HG02588 (cell line): Measurements from ENCODE around the gene EFNA4.

ENCODE experiments used
- ATAC-seq: cut with Tn5 transposase; IDR thresholded peaks from one replicate; pipeline ENCODE4 v1.9.1; 2021; ENCODE audit warnings: mild to moderate bottlenecking, moderate library complexity; ENCODE audit not compliant: unreplicated experiment

The EFNA4 gene

GRCh38 chr1:155032886-155033285, 30.7 kb upstream of the EFNA4 start:
- ATAC-seq = no peak

GRCh38 chr1:155033524-155033923, 30.0 kb upstream of the EFNA4 start, which contains the start of the genes DCST1 and DCST2:
TSS of gene DCST1 (plus strand) at chr1:155033824. CDS start at chr1:155034037, 213 bp downstream.
TSS of gene DCST2 (minus strand) at chr1:155033781. CDS start at chr1:155033701, 80 bp downstream.
- no peak for ATAC-seq

DNA sequence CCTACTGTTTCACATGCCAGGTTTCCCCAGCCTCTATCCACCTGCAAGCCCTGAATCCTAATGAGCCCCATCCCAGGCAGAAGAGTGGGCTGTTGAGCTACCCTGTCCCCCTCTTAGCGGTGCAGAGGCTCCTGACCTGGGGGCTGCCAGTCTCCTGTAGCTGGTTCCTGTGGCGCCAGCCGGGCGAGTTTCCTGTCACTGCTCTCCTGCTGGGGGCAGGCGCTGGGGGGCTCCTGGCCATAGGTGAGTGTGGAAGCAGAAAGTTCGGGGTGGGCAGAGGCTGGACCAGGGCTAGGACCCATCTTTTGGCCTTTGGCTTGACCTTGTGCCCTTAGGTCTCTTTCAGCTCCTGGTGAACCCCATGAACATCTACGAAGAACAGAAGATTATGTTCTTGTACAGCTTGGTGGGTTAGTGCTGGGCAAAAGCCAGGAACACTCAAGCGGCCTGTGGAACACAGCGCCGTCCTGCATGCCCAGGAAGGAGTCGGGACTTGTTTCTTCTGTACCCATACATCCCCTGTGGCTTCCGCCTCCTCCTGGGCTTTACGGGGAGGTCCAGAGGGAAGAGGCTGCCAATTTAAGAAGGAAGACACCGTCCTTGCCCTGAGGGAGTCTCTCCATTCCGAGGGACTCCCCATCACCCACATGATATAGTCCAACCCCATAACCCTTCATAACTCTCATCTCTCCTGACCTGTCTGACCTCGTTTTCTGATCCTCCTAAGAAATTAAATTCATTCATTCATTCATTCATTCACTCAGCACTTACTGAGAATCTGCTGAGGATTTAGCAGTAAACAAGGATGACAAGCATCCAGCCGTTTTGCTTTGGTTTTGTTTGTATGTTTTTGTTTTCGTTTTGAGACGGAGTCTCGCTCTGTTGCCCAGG, 29.0 kb upstream of the EFNA4 start:
- no peak for ATAC-seq

- ATAC-seq = no peak
Measured at GRCh38 chr1:155035936-155036335, 27.6 kb upstream of the EFNA4 start.

GRCh38 chr1:155037043-155037442, 26.5 kb upstream of the EFNA4 start:
- ATAC-seq = no peak

- no peak for ATAC-seq
Measured at GRCh38 chr1:155037851-155038441, 25.6 kb upstream of the EFNA4 start.

DNA sequence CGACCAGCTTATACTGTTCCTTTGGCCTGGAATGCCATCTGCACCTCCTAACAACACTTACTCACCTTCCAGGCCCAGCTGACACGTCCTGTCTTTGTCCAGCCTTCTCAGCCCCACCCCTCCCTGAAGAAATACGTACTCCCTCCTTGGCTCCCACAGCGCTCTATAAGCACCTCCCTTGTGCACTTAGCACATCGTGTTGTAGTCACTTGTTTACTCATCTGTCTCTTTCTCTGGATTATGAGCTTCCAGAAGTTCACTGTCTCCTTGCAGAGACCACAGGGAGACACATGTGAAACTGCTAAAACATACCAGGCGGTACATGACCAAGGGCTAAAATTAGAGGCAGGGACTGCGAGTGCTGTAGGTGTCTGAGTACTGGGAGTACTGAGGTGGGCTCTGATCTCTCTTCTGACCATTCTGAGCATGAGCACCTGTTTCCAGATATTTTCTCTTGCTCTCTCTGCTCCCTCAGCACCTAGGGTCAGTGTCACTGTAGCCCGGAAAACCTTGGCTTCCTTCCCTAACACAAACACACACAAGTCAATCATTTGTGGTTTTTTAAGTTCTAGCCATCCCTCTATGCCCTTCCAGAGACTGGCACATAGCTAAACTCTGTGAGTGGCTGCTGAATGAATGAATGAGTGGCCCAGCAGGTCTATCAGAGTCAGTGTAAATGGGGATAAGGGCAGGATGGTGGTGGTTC, 24.8 kb upstream of the EFNA4 start:
- no peak for ATAC-seq

DNA sequence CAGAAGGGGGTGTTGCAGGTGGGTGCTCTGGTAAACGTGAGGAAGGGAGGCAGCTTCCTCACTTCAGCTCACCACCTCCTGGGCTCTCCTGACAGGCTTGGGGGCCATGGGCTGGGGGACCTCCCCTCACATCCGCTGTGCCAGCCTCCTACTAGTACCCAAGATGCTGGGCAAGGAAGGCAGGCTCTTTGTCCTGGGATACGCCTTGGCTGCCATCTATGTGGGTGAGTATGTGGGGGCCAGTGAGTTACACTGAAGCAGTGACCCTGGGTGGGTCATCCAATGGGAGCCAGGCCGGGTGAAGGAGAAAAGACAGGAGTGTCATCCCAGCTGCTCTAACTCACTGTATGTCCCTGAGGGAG, 24.3 kb upstream of the EFNA4 start:
- ATAC-seq = no peak

GRCh38 chr1:155040358-155041093, 23.0 kb upstream of the EFNA4 start:
- no peak for ATAC-seq

DNA sequence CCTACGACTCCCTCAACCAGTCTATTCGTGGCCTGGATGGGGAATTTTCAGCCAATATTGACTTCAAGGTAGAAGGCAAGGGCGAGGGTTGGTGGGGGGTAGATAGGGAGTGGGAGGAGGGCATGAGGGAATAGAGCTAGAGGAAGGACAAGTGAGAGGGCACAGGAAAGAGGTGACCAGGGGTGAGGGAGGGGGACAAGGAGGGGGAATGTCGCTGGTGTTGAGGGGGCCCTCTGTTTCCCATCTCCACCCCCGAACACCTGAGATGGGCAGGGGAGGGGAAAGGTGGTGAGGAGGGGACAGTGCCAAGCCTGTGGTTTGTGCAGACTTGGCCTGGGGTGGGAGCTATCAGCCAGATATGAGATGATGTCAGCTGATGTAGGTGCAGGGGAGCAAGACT, 20.8 kb upstream of the EFNA4 start:
- no peak for ATAC-seq

GRCh38 chr1:155043301-155043702, 20.2 kb upstream of the EFNA4 start:
- no peak for ATAC-seq

GRCh38 chr1:155043793-155044192, 19.7 kb upstream of the EFNA4 start:
- ATAC-seq = no peak

DNA sequence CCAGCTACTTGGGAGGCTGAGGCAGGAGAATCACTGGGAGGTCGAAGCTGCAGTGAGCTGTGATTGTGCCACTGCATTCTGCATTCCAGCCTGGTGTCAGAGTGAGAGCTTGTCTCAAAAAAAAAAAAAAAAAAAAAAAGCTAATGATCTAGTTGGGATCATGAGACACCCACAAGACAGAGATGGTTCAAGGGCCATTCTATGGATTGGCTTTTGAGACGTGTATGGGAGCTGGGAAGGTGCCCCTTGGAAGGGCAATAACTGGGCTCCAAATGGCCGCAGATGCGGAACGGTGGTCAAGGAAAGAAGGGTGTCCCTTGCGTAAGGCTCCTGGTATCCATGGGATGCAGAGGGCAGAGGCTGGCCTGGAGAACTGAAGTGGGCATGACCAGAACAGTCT, 19.2 kb upstream of the EFNA4 start:
- no peak for ATAC-seq

GRCh38 chr1:155044812-155045657, 18.5 kb upstream of the EFNA4 start:
- no peak for ATAC-seq

- no peak for ATAC-seq
Measured at GRCh38 chr1:155048449-155049334, 14.8 kb upstream of the EFNA4 start.

DNA sequence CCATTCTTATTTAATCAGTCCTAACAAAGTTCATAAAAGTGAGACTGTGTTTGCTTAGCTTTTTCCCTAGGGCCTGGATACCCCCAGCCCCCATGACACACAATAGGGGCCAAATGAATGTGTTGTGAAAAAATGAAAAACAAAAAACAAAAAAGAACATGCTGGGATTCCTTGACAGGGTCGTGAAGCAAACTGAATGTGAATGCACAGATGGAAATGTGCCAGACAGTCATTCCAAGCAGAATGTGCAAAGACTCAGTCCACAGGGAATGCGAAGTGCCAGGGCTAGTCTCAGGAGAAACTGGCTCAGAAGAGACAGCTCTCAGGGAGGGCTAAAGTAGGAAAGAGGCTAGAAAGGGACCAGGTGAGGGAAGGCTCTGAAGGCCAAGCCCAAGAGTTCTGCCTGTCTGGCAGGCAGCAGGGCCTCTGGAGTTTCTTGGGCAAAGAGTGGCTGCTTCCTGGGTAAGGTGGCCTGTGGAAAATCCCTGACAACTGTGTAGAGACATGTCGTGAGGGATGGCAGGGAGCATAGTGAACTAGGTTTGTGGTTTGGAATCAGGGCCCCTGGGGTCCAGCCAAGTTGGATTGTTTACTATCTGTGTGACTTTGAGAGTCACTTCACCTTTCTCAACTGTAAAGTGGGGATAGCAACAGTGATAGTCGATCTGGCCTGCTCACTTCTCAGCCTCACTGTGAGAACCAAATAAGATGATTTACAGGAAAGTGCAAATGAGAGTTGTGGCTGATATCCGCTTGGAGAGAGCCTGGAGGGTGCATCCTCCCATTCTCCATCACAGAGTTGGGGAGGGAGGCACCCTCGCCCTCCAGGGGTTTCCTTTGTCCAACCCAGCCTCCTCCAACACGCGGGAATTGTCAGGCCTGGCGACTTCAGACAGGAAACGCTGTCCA, 13.6 kb upstream of the EFNA4 start:
- no peak for ATAC-seq

DNA sequence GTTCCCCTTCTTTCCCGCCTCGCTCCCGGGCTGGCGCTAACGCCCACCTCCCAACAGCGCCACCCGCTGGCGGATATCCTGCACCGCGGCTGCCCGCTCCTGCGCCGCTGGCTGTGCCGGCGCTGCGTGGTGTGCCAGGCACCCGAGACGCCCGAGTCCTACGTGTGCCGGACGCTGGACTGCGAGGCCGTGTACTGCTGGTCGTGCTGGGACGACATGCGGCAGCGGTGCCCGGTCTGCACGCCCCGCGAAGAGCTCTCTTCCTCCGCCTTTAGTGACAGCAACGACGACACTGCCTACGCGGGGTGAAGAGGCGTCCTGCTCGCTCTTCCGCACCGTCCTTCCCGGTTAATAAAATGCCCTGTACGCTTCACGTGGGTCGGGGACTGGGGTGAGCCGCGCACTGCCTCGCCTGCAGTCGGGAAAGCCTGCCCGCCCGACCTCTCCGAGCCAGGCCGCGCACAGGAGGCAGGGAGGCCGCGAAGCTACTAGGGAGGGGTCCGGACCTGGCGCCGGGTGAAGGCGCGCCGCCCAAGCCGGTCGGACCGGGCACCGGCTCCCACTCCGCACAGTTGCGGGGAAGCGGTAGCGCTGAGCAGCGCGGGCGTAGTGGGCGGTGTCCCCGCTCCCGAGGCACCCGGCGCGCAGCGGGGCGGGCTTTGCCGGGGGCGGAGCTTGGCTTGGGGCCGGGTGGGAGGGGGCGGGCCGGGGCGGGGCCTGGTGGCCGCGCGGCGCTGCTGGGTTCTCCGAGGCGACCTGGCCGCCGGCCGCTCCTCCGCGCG, 12.8 kb upstream of the EFNA4 start, which contains the start of gene ADAM15:
Gene ADAM15, plus strand, starts transcription at position 757 of the 782 bp plus-strand sequence. CDS start 71 bp downstream, outside the sequence.
- peak; percentile 60 for ATAC-seq
